ENCODE data around the gene PPP1R1B.
A peak's percentile ranks its signal among the peaks of the same experiment; 100 is the strongest.

The PPP1R1B gene

GRCh38 chr17:39634384-39634871 lies 7.7 kb downstream of the PPP1R1B start:
- peak in 1 of 2 donors; percentile 60 for DNase-seq

- DNase-seq, result no peak
Observed at GRCh38 chr17:39635614-39636176, 8.9 kb downstream of the PPP1R1B start.

- no peak for DNase-seq
Observed at GRCh38 chr17:39636587-39636926, 9.8 kb downstream of the PPP1R1B start.

- DNase-seq, result peak; percentile 89 to 92
Observed at GRCh38 chr17:39636927-39637736, 10.4 kb downstream of the PPP1R1B start, which contains the start of gene STARD3. Gene STARD3 (plus strand): TSS chr17:39637144. CDS start chr17:39653532, 16,388 bp downstream.

GRCh38 chr17:39638317-39638716 lies 11.6 kb downstream of the PPP1R1B start:
- no peak for DNase-seq

GRCh38 chr17:39639043-39639442 lies 12.3 kb downstream of the PPP1R1B start:
- no peak for DNase-seq

- no peak for DNase-seq
Observed at GRCh38 chr17:39639566-39640458, 13.1 kb downstream of the PPP1R1B start.

- no peak for DNase-seq
Observed at GRCh38 chr17:39640591-39641031, 13.9 kb downstream of the PPP1R1B start.

- no peak for DNase-seq
Observed at GRCh38 chr17:39641097-39641496, 14.3 kb downstream of the PPP1R1B start.

- no peak for DNase-seq
Observed at GRCh38 chr17:39641883-39642282, 15.1 kb downstream of the PPP1R1B start.

- no peak for DNase-seq
Observed at GRCh38 chr17:39642291-39643074, 15.7 kb downstream of the PPP1R1B start.

GRCh38 chr17:39643271-39643670 lies 16.5 kb downstream of the PPP1R1B start:
- no peak for DNase-seq

- no peak for DNase-seq
Observed at GRCh38 chr17:39647256-39647655, 20.5 kb downstream of the PPP1R1B start.

- DNase-seq, result no peak
Observed at GRCh38 chr17:39648616-39649366, 22.0 kb downstream of the PPP1R1B start.

- DNase-seq, result no peak
Observed at GRCh38 chr17:39650121-39650579, 23.4 kb downstream of the PPP1R1B start.

- no peak for DNase-seq
Observed at GRCh38 chr17:39651923-39652586, 25.3 kb downstream of the PPP1R1B start.

- no peak for DNase-seq
Observed at GRCh38 chr17:39652587-39653315, 26.0 kb downstream of the PPP1R1B start.

GRCh38 chr17:39653316-39653661 lies 26.5 kb downstream of the PPP1R1B start:
- DNase-seq, result no peak

- DNase-seq, result peak; percentile 72 to 84
Observed at GRCh38 chr17:39653662-39654331, 27.0 kb downstream of the PPP1R1B start.

GRCh38 chr17:39655105-39655504 lies 28.4 kb downstream of the PPP1R1B start:
- no peak for DNase-seq

Measured in CD4-positive, alpha-beta T cell treated with Interferon alpha-2 for 1 hour (primary cell).